Measurements from ENCODE around the gene TMEM74B.
A peak's percentile ranks its signal among the peaks of the same experiment; 100 is the strongest.

The TMEM74B gene

GRCh38 chr20:1187605-1188171 lies 2.9 kb upstream of the TMEM74B start:
- no peak for TF ChIP-seq NFIC (IDR thresholded peaks at IDR 0.05)
- no peak for TF ChIP-seq FOXM1 (IDR thresholded peaks at IDR 0.05; ENCODE audit: borderline replicate concordance, low read depth)
- TF ChIP-seq RAD21 (IDR thresholded peaks at IDR 0.05; ENCODE audit: low read depth) = no peak
- TF ChIP-seq EGR1 (IDR thresholded peaks at IDR 0.05) = no peak
- TF ChIP-seq MAX (IDR thresholded peaks at IDR 0.05) = no peak
- no peak for TF ChIP-seq TEAD4 (IDR thresholded peaks at IDR 0.05)
- TF ChIP-seq TAF1 (IDR thresholded peaks at IDR 0.05; ENCODE audit: low read depth) = no peak
- no peak for TF ChIP-seq ZBTB7A (IDR thresholded peaks at IDR 0.05; ENCODE audit: low read depth)
- no peak for TF ChIP-seq CREB1 (IDR thresholded peaks at IDR 0.05; ENCODE audit: low read depth)

- TF ChIP-seq TAF1 (IDR thresholded peaks at IDR 0.05; ENCODE audit: low read depth) = no peak
- no peak for TF ChIP-seq EP300 (IDR thresholded peaks at IDR 0.05; ENCODE audit: borderline replicate concordance)
- TF ChIP-seq FOXM1 (IDR thresholded peaks at IDR 0.05; ENCODE audit: borderline replicate concordance, low read depth) = no peak
- no peak for TF ChIP-seq CEBPB (IDR thresholded peaks at IDR 0.05)
- TF ChIP-seq, protein P1, sequence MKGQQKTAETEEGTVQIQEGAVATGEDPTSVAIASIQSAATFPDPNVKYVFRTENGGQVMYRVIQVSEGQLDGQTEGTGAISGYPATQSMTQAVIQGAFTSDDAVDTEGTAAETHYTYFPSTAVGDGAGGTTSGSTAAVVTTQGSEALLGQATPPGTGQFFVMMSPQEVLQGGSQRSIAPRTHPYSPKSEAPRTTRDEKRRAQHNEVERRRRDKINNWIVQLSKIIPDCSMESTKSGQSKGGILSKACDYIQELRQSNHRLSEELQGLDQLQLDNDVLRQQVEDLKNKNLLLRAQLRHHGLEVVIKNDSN (IDR thresholded peaks at IDR 0.05) = no peak
- TF ChIP-seq RAD21 (IDR thresholded peaks at IDR 0.05; ENCODE audit: low read depth) = no peak
- TF ChIP-seq MAX (IDR thresholded peaks at IDR 0.05) = no peak
- no peak for TF ChIP-seq YY1 (IDR thresholded peaks at IDR 0.05; ENCODE audit: low read depth)
- TF ChIP-seq CREB1 (IDR thresholded peaks at IDR 0.05; ENCODE audit: low read depth) = no peak
- no peak for TF ChIP-seq NFIC (IDR thresholded peaks at IDR 0.05)
- TF ChIP-seq ZBTB7A (IDR thresholded peaks at IDR 0.05; ENCODE audit: low read depth) = no peak
- TF ChIP-seq, protein P2, sequence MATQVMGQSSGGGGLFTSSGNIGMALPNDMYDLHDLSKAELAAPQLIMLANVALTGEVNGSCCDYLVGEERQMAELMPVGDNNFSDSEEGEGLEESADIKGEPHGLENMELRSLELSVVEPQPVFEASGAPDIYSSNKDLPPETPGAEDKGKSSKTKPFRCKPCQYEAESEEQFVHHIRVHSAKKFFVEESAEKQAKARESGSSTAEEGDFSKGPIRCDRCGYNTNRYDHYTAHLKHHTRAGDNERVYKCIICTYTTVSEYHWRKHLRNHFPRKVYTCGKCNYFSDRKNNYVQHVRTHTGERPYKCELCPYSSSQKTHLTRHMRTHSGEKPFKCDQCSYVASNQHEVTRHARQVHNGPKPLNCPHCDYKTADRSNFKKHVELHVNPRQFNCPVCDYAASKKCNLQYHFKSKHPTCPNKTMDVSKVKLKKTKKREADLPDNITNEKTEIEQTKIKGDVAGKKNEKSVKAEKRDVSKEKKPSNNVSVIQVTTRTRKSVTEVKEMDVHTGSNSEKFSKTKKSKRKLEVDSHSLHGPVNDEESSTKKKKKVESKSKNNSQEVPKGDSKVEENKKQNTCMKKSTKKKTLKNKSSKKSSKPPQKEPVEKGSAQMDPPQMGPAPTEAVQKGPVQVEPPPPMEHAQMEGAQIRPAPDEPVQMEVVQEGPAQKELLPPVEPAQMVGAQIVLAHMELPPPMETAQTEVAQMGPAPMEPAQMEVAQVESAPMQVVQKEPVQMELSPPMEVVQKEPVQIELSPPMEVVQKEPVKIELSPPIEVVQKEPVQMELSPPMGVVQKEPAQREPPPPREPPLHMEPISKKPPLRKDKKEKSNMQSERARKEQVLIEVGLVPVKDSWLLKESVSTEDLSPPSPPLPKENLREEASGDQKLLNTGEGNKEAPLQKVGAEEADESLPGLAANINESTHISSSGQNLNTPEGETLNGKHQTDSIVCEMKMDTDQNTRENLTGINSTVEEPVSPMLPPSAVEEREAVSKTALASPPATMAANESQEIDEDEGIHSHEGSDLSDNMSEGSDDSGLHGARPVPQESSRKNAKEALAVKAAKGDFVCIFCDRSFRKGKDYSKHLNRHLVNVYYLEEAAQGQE (IDR thresholded peaks at IDR 0.05; ENCODE audit: low read depth) = no peak
- TF ChIP-seq EGR1 (IDR thresholded peaks at IDR 0.05) = no peak
- no peak for TF ChIP-seq TCF12 (IDR thresholded peaks at IDR 0.05; ENCODE audit: low read depth)
These were observed 1.7 kb upstream of the TMEM74B start for GRCh38 chr20:1186367-1186991.

DNA sequence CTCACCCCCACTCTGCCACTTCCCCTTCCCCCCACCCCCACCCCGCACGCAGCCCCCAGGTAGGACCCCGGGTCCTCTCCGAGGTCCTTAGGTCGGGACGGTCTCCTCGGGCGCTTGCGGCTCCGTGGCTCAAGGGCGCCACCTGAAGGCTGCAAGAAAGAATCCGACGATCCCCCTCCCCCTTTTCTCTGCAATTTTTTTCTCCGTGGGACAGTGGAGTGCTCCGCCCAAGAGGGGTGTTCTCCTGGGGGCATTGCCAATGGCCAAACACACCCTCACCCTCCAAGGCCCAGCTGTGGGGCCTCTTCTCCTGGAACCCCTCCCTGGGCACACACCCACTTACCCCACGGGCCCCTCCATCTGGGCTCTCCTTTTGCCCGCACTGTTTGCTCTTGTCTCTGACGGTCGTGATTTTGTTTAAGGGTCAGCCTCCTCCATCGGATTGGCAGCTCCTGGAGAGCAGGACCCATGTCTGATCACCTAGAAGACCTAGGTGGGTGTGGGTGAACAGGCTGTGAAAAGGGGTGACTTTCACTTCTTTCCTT lies 1.1 kb upstream of the TMEM74B start:
- TF ChIP-seq EP300 (IDR thresholded peaks at IDR 0.05; ENCODE audit: borderline replicate concordance) = no peak
- peak; percentile 69 for TF ChIP-seq RAD21 (IDR thresholded peaks at IDR 0.05; ENCODE audit: low read depth)
- no peak for TF ChIP-seq FOXM1 (IDR thresholded peaks at IDR 0.05; ENCODE audit: borderline replicate concordance, low read depth)
- TF ChIP-seq, protein P2 (IDR thresholded peaks at IDR 0.05; ENCODE audit: low read depth) = peak; percentile 24; the same call in 1 of the 2 replicates
- 0 out of 2 replicates have a peak, but pooled peaks have one; percentile 20 for TF ChIP-seq TEAD4 (IDR thresholded peaks at IDR 0.05)
- TF ChIP-seq CEBPB (IDR thresholded peaks at IDR 0.05) = no peak
- TF ChIP-seq NFIC (IDR thresholded peaks at IDR 0.05) = no peak
- TF ChIP-seq ZBTB7A (IDR thresholded peaks at IDR 0.05; ENCODE audit: low read depth) = peak; percentile 38; the same call in 1 of the 2 replicates
- TF ChIP-seq EGR1 (IDR thresholded peaks at IDR 0.05) = no peak

DNA sequence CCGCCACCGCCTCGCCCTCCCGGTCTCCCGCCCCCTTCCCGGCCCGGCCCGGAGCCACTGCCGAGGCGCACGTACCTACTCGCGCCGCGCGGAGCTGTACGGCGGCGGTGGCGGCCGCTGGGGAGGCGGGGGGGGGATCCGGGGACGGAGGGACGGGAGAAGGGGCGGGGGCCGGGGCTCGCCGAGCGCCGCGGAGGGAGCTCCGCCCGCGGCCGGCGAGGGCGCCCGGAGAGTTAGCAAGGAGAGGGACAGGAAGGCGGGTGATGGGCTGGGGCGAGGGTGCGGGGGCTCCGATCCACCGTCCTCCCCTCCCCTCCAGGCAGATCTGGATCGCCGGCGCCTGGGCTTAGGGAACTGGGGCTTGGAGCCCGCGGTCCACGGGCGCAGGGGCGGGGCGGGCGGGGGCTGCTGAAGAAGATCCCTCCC lies 548 bp upstream of the TMEM74B start:
- TF ChIP-seq TCF12 (IDR thresholded peaks at IDR 0.05; ENCODE audit: low read depth) (no peak), FOXM1 (IDR thresholded peaks at IDR 0.05; ENCODE audit: borderline replicate concordance, low read depth) (no peak), TEAD4 (IDR thresholded peaks at IDR 0.05) (no peak), CEBPB (IDR thresholded peaks at IDR 0.05) (no peak)
- TF ChIP-seq, protein P2 (IDR thresholded peaks at IDR 0.05; ENCODE audit: low read depth) = no peak

Measured in Ishikawa (cell line).